G401 (cell line): Measurements from ENCODE around the gene TFCP2. TPM values are rescaled to one million over a fixed set of nuclear protein-coding genes. Genes with fewer than 3 reads are reported as not detected.
A peak's percentile ranks its signal among the peaks of the same experiment; 100 is the strongest.
"Not testable (repeated sequence)": the region's sequence is repeated elsewhere in the genome, so short reads cannot be mapped to it uniquely, and the experiment has no call there.

Experiments
- DNase-seq: peaks from one replicate; pipeline ENCODE4 v3.0.0-alpha.2; 2015; ENCODE audit warnings: low spot score
- in situ Hi-C: cut with HindIII; loops from 2 replicates; pipeline ENCODE4 v1.10.0; 2016; ENCODE audit warnings: low sequenced_read_pairs, mixed read lengths
- total RNA-seq: library from RNA; depleted of rRNA; stranded (reverse); fragments of >200 nt; shearing (Covaris generic); gene quantifications from 2 replicates; pipeline ENCODE4 v1.2.3, GENCODE V29; 2014; rRNA removed

Gene TFCP2
- 30.9 and 46.8 TPM in 2 replicates for total RNA-seq

GRCh38 chr12:51172515-51173431 lies at the start of gene TFCP2:
Gene TFCP2, minus strand, starts transcription at chr12:51173135. Its CDS starts 713 bp downstream, at chr12:51172422.
- in situ Hi-C loops: no loop called here

GRCh38 chr12:51222461-51222860 lies 49.5 kb upstream of the TFCP2 start:
- DNase-seq: no peak
- in situ Hi-C loops: no loop called here

More at GRCh38 chr12:51172515-51173431, at the start of gene TFCP2:
- DNase-seq: peak; percentile 98

GRCh38 chr12:51219857-51220256 lies 46.9 kb upstream of the TFCP2 start:
- DNase-seq, in situ Hi-C loops: not testable (repeated sequence)

GRCh38 chr12:51219322-51219721 lies 46.4 kb upstream of the TFCP2 start:
- in situ Hi-C loops: no loop called here
- no peak for DNase-seq

GRCh38 chr12:51218607-51219161 lies 45.7 kb upstream of the TFCP2 start:
- DNase-seq: peak; percentile 41
- in situ Hi-C loops: no loop called here

- in situ Hi-C loops: no loop called here
- DNase-seq: peak; percentile 84
These were observed 45.2 kb upstream of the TFCP2 start, which contains the start of gene POU6F1 for GRCh38 chr12:51217968-51218606. Gene POU6F1, minus strand, starts transcription at chr12:51218062. Its CDS starts 11,226 bp downstream, at chr12:51206836.

- DNase-seq: peak; percentile 56
- in situ Hi-C loops: no loop called here
These were observed 44.4 kb upstream of the TFCP2 start for GRCh38 chr12:51217133-51217967.

GRCh38 chr12:51216642-51217041 lies 43.7 kb upstream of the TFCP2 start:
- DNase-seq: peak; percentile 48
- in situ Hi-C loops: no loop called here

- in situ Hi-C loops: no loop called here
- no peak for DNase-seq
These were observed 42.0 kb upstream of the TFCP2 start for GRCh38 chr12:51214895-51215294.

- DNase-seq: no peak
- in situ Hi-C loops: no loop called here
These were observed 37.9 kb upstream of the TFCP2 start for GRCh38 chr12:51210690-51211395.

GRCh38 chr12:51209259-51209658 lies 36.3 kb upstream of the TFCP2 start:
- in situ Hi-C loops: no loop called here
- no peak for DNase-seq

- in situ Hi-C loops: no loop called here
- no peak for DNase-seq
These were observed 35.2 kb upstream of the TFCP2 start for GRCh38 chr12:51208016-51208660.

GRCh38 chr12:51205350-51205749 lies 32.4 kb upstream of the TFCP2 start:
- in situ Hi-C loops: no loop called here
- DNase-seq: no peak

GRCh38 chr12:51202718-51203117 lies 29.8 kb upstream of the TFCP2 start:
- DNase-seq: no peak
- in situ Hi-C loops: no loop called here

- DNase-seq: no peak
- in situ Hi-C loops: no loop called here
These were observed 27.9 kb upstream of the TFCP2 start for GRCh38 chr12:51200806-51201205.

GRCh38 chr12:51200156-51200555 lies 27.2 kb upstream of the TFCP2 start:
- no peak for DNase-seq
- in situ Hi-C loops: no loop called here

GRCh38 chr12:51199366-51199945 lies 26.5 kb upstream of the TFCP2 start:
- DNase-seq: no peak

More at GRCh38 chr12:51199366-51199945, 26.5 kb upstream of the TFCP2 start:
- in situ Hi-C loops: no loop called here
